SIG-M5 (cell line): ENCODE measurements around the gene MYRFL.
"Not testable (repeated sequence)": the region's sequence is repeated elsewhere in the genome, so short reads cannot be mapped to it uniquely, and the experiment has no call there.

Source experiments
- DNase-seq: peaks from one replicate; lab custom pipeline; 2025; lab: John Stamatoyannopoulos, UW

Gene MYRFL

GRCh38 chr12:69824966-69825560, at the start of gene MYRFL:
Gene MYRFL (plus strand): TSS chr12:69825227. CDS start chr12:69825518, 291 bp downstream.
- no peak for DNase-seq

- DNase-seq: no peak
Measured at GRCh38 chr12:69779928-69780327, 45.1 kb upstream of the MYRFL start.

GRCh38 chr12:69783365-69783764, 41.7 kb upstream of the MYRFL start:
- no peak for DNase-seq

GRCh38 chr12:69789351-69789750, 35.7 kb upstream of the MYRFL start:
- no peak for DNase-seq

- DNase-seq: no peak
Measured at GRCh38 chr12:69792533-69792932, 32.5 kb upstream of the MYRFL start.

GRCh38 chr12:69807101-69807897, 17.7 kb upstream of the MYRFL start:
- DNase-seq: not testable (repeated sequence)

- DNase-seq: no peak
Measured at GRCh38 chr12:69810870-69811498, 14.0 kb upstream of the MYRFL start.

GRCh38 chr12:69816082-69816481, 8.9 kb upstream of the MYRFL start:
- DNase-seq: no peak

GRCh38 chr12:69821032-69821455, 4.0 kb upstream of the MYRFL start:
- DNase-seq: no peak

GRCh38 chr12:69821456-69822159, 3.4 kb upstream of the MYRFL start:
- no peak for DNase-seq

GRCh38 chr12:69822201-69822860, 2.7 kb upstream of the MYRFL start:
- no peak for DNase-seq

GRCh38 chr12:69824028-69824427, 999 bp upstream of the MYRFL start:
- DNase-seq: no peak

- no peak for DNase-seq
Measured at GRCh38 chr12:69828897-69829296, 3.9 kb downstream of the MYRFL start.

GRCh38 chr12:69833696-69834095, 8.7 kb downstream of the MYRFL start:
- no peak for DNase-seq

GRCh38 chr12:69834147-69834546, 9.1 kb downstream of the MYRFL start:
- DNase-seq: no peak

- no peak for DNase-seq
Measured at GRCh38 chr12:69834576-69834975, 9.5 kb downstream of the MYRFL start.

GRCh38 chr12:69835081-69835480, 10.1 kb downstream of the MYRFL start:
- DNase-seq: no peak

- DNase-seq: no peak
Measured at GRCh38 chr12:69836015-69836414, 11.0 kb downstream of the MYRFL start.

GRCh38 chr12:69837191-69837590, 12.2 kb downstream of the MYRFL start:
- DNase-seq: no peak

GRCh38 chr12:69837657-69838415, 12.8 kb downstream of the MYRFL start:
- no peak for DNase-seq

GRCh38 chr12:69840727-69841126, 15.7 kb downstream of the MYRFL start:
- DNase-seq: no peak
